K562 (cell line): ENCODE results near the gene ABCA7. TPM values are rescaled to one million over a fixed set of nuclear protein-coding genes. Genes with fewer than 3 reads are reported as not detected.
A peak's percentile ranks its signal among the peaks of the same experiment; 100 is the strongest.

ENCODE experiments used
- ELF2 ChIP-seq: fragments of 250-450 bp; sonication (Bioruptor Pico); IDR thresholded peaks from 2 replicates; pipeline ENCODE4 v1.5.0; 2021; ENCODE audit warnings: mild to moderate bottlenecking
- ELF4 ChIP-seq: fragments of 450-650 bp; formaldehyde crosslinking; IDR thresholded peaks from 2 replicates; pipeline ENCODE4 v1.4.0; 2022; ENCODE audit warnings: missing genetic modification characterization
- HDAC6 ChIP-seq: IDR thresholded peaks from 2 replicates; pipeline ENCODE4 v1.6.1; 2012; ENCODE audit warnings: low read depth, mild to moderate bottlenecking, control low read depth, inconsistent platforms, low read length, moderate library complexity
- HNRNPL ChIP-seq: fragments of 200-400 bp; formaldehyde crosslinking; IDR thresholded peaks from 2 replicates; pipeline ENCODE4 v1.6.1; 2017; ENCODE audit warnings: low read depth, mild to moderate bottlenecking, low read length
- KLF1 ChIP-seq: fragments of 450-650 bp; IDR thresholded peaks from 2 replicates; pipeline ENCODE4 v1.6.1; 2016; ENCODE audit warnings: missing genetic modification characterization, missing compliant biosample characterization
- MBD2 ChIP-seq: sonication (generic); IDR thresholded peaks from 2 replicates; pipeline ENCODE4 v1.6.1; 2016; ENCODE audit warnings: low read depth, borderline replicate concordance
- MEF2A ChIP-seq: IDR thresholded peaks from 2 replicates; pipeline ENCODE4 v1.6.1; 2011; ENCODE audit warnings: low read depth, mild to moderate bottlenecking, low read length, moderate library complexity; ENCODE audit not compliant: control insufficient read depth
- POLR3A ChIP-seq: IDR thresholded peaks from 2 replicates; pipeline ENCODE4 v1.6.1; 2011; ENCODE audit warnings: borderline replicate concordance, mild to moderate bottlenecking, moderate library complexity; ENCODE audit not compliant: insufficient read length, insufficient read depth; ENCODE audit errors: extremely low read depth
- PYGO2 ChIP-seq: fragments of 450-650 bp; IDR thresholded peaks from 2 replicates; pipeline ENCODE4 v1.6.1; 2016; ENCODE audit warnings: mild to moderate bottlenecking, missing genetic modification characterization, moderate library complexity, missing compliant biosample characterization
- RB1 ChIP-seq: fragments of 450-650 bp; IDR thresholded peaks from 2 replicates; pipeline ENCODE4 v1.6.1; 2017; ENCODE audit warnings: low read depth, mild to moderate bottlenecking
- SLC30A9 ChIP-seq: fragments of 250-450 bp; sonication (Bioruptor Pico); IDR thresholded peaks from 2 replicates; pipeline ENCODE4 v1.8.0; 2022; ENCODE audit warnings: mild to moderate bottlenecking, moderate library complexity
- SMAD1 ChIP-seq: fragments of 150-350 bp; IDR thresholded peaks from 2 replicates; pipeline ENCODE4 v1.6.1; 2014; ENCODE audit warnings: low read length, low read depth; ENCODE audit not compliant: partially characterized antibody
- SRSF1 ChIP-seq: fragments of 200-400 bp; formaldehyde crosslinking; IDR thresholded peaks from 2 replicates; pipeline ENCODE4 v1.6.1; 2017; ENCODE audit warnings: mild to moderate bottlenecking, low read depth, low read length, moderate library complexity
- THRAP3 ChIP-seq: fragments of 450-650 bp; IDR thresholded peaks from 2 replicates; pipeline ENCODE4 v1.6.1; 2016; ENCODE audit warnings: mild to moderate bottlenecking, inconsistent platforms, borderline replicate concordance
- YBX1 ChIP-seq: fragments of 450-650 bp; IDR thresholded peaks from 2 replicates; pipeline ENCODE4 v1.7.1; 2016; ENCODE audit warnings: mild to moderate bottlenecking
- ZNF436 ChIP-seq: fragments of 250-450, 450-650 bp; sonication (Bioruptor Pico); formaldehyde crosslinking; IDR thresholded peaks from 2 replicates; pipeline ENCODE4 v1.7.0; 2020; ENCODE audit warnings: mild to moderate bottlenecking
- polyA plus RNA-seq, 8 experiments: library from polyadenylated mRNA; depleted of rRNA in 4 of 8; stranded (reverse) in 5 of 8; unstranded in 3 of 8; fragments of >200 nt; fragmentation: Nextera tagmentation in 2 of 8; fragmentation: Illumina TruSeq in 1 of 8; extraction: Ambion mirVana in 2 of 8; extraction: Trizol in 1 of 8; gene quantifications; 2 replicates each; pipeline versions ENCODE4 v1.2.1 to v1.2.3, GENCODE V29; 2011 to 2014; ENCODE audit warnings: inconsistent platforms in 1 of 8, missing spikeins in 1 of 8
- total RNA-seq, 7 experiments: library from RNA; depleted of rRNA in 6 of 7; stranded (reverse); fragments of >200 nt in 6 of 7; fragmentation: Illumina TruSeq in 2 of 7; extraction: Trizol in 2 of 7; gene quantifications; 2 replicates each; pipeline versions ENCODE4 v1.2.1 to v1.2.3, GENCODE V29; 2011 to 2021; ENCODE audit warnings: low replicate concordance in 1 of 7
- TF ChIP-seq, protein P1 (sequence below): fragments of 450-650 bp; IDR thresholded peaks from 2 replicates; pipeline ENCODE4 v1.6.1; 2018; ENCODE audit not compliant: partially characterized antibody
- TF ChIP-seq, protein P2 (sequence below): fragments of 250-450 bp; sonication (Bioruptor Pico); IDR thresholded peaks from 2 replicates; pipeline ENCODE4 v1.8.0; 2021; ENCODE audit warnings: borderline replicate concordance, mild to moderate bottlenecking, moderate library complexity; ENCODE audit not compliant: poor library complexity, severe bottlenecking
- TF ChIP-seq, protein P3 (sequence below): sonication (generic); formaldehyde crosslinking; IDR thresholded peaks from 2 replicates; pipeline ENCODE4 v1.9.0; 2022; ENCODE audit warnings: mild to moderate bottlenecking, missing genetic modification reagents

The ABCA7 gene
- total and polyA plus RNA-seq, 9 of the 15 experiments (the other 6 are each of a cell fraction or from before 2014, with no cell fraction given), result 2.3 to 96.1 (median 31.2) TPM

DNA sequence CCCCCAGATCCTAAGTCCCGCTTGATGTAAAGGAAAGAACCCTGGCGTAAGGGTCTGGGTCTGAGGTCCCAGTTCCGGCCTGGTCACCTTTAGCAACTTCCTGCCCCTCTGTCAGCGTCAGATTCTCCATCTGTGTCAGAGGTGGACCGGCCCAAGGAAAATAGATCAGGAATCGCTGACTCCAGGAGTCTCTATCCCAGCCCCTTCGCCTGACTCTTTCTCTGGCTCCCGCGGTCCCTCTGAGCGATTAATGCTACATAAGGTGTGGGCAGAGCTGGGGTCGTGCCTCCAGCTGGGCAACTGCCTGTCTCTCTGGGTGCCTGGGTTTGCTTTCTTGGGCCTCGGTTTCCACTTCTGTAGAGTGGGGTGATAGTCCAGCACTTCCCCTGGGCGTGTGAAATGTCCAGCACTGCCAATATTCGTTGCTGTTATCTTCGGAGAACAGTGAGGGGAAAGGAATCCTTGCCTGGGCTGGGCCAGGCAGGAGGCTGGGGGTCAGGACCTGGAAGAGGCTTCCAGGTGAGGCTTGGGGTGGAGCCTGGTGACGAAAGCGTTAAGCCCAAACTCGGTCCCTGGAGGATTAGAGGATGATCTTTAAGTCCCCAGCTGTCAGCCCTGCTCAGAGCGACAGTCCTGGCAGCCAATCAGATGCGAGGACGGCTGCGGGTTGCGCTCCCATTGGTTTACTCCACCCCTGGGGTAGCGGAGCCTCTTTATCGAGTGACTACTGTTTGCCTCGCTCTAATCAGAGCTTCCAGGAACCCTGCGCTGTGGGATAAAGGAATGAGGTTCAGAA, 767 bp downstream of the ABCA7 start (continued):
- TF ChIP-seq, protein P1, sequence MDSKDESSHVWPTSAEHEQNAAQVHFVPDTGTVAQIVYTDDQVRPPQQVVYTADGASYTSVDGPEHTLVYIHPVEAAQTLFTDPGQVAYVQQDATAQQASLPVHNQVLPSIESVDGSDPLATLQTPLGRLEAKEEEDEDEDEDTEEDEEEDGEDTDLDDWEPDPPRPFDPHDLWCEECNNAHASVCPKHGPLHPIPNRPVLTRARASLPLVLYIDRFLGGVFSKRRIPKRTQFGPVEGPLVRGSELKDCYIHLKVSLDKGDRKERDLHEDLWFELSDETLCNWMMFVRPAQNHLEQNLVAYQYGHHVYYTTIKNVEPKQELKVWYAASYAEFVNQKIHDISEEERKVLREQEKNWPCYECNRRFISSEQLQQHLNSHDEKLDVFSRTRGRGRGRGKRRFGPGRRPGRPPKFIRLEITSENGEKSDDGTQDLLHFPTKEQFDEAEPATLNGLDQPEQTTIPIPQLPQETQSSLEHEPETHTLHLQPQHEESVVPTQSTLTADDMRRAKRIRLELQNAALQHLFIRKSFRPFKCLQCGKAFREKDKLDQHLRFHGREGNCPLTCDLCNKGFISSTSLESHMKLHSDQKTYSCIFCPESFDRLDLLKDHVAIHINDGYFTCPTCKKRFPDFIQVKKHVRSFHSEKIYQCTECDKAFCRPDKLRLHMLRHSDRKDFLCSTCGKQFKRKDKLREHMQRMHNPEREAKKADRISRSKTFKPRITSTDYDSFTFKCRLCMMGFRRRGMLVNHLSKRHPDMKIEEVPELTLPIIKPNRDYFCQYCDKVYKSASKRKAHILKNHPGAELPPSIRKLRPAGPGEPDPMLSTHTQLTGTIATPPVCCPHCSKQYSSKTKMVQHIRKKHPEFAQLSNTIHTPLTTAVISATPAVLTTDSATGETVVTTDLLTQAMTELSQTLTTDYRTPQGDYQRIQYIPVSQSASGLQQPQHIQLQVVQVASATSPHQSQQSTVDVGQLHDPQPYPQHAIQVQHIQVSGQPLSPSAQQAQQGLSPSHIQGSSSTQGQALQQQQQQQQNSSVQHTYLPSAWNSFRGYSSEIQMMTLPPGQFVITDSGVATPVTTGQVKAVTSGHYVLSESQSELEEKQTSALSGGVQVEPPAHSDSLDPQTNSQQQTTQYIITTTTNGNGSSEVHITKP, result no peak
- TF ChIP-seq RB1, result 0 out of 2 replicates have a peak, but pooled peaks have one; percentile 25
- TF ChIP-seq, protein P2, sequence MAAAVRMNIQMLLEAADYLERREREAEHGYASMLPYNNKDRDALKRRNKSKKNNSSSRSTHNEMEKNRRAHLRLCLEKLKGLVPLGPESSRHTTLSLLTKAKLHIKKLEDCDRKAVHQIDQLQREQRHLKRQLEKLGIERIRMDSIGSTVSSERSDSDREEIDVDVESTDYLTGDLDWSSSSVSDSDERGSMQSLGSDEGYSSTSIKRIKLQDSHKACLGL, result no peak
- no peak for TF ChIP-seq ELF4
- TF ChIP-seq MEF2A, result no peak
- TF ChIP-seq SRSF1, result no peak
- TF ChIP-seq PYGO2, result no peak
- 0 out of 2 replicates have a peak, but pooled peaks have one; percentile 19 for TF ChIP-seq KLF1 (tag)
- no peak for TF ChIP-seq ZNF436
- TF ChIP-seq YBX1, result no peak
- TF ChIP-seq, protein P3, sequence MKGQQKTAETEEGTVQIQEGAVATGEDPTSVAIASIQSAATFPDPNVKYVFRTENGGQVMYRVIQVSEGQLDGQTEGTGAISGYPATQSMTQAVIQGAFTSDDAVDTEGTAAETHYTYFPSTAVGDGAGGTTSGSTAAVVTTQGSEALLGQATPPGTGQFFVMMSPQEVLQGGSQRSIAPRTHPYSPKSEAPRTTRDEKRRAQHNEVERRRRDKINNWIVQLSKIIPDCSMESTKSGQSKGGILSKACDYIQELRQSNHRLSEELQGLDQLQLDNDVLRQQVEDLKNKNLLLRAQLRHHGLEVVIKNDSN, result no peak
- no peak for TF ChIP-seq POLR3A
- no peak for TF ChIP-seq HDAC6
- TF ChIP-seq ELF2 (CRISPR knock-in tag), result no peak
- peak; percentile 98 for TF ChIP-seq MBD2
- no peak for TF ChIP-seq SMAD1
- TF ChIP-seq THRAP3, result no peak
- no peak for TF ChIP-seq HNRNPL
- TF ChIP-seq SLC30A9 (CRISPR knock-in tag), result no peak
